RWPE2 (cell line): ENCODE data around the gene HNRNPAB.

Experiments used
- ATAC-seq: fragments of 200-7000 bp; cut with Tn5 transposase; 3 replicates; pipeline ENCODE4 v1.9.1; 2021; ENCODE audit warnings: low read depth
- DNase-seq: peaks from one replicate; pipeline ENCODE4 v3.0.0-alpha.2; 2020; ENCODE audit warnings: low spot score
- H3K27ac ChIP-seq: fragments of 450-650 bp; 2 replicates; pipeline ENCODE4 v1.5.1; 2017; ENCODE audit warnings: mild to moderate bottlenecking; ENCODE audit not compliant: poor library complexity, severe bottlenecking
- H3K27me3 ChIP-seq: fragments of 250-450 bp; sonication (Bioruptor Pico); 2 replicates; pipeline ENCODE4 v1.5.1; 2021; ENCODE audit warnings: mild to moderate bottlenecking, moderate library complexity; ENCODE audit not compliant: insufficient read depth, poor library complexity, severe bottlenecking
- H3K36me3 ChIP-seq: fragments of 250-450 bp; sonication (Bioruptor Pico); 2 replicates; pipeline ENCODE4 v1.5.1; 2020; ENCODE audit warnings: low read depth, mild to moderate bottlenecking, moderate library complexity
- H3K4me1 ChIP-seq: fragments of 250-450 bp; sonication (Bioruptor Pico); 2 replicates; pipeline ENCODE4 v1.5.1; 2021; ENCODE audit warnings: mild to moderate bottlenecking, moderate library complexity; ENCODE audit not compliant: insufficient read depth, poor library complexity, severe bottlenecking
- H3K4me3 ChIP-seq: fragments of 250-450 bp; sonication (Bioruptor Pico); 2 replicates; pipeline ENCODE4 v1.5.1; 2021; ENCODE audit warnings: mild to moderate bottlenecking, moderate library complexity; ENCODE audit not compliant: severe bottlenecking
- H3K9me3 ChIP-seq: fragments of 250-450 bp; sonication (Bioruptor Pico); 2 replicates; pipeline ENCODE4 v1.5.1; 2021; ENCODE audit warnings: mild to moderate bottlenecking, moderate library complexity; ENCODE audit not compliant: severe bottlenecking
- TF ChIP-seq, protein P1 (sequence below): fragments of 450-650 bp; IDR thresholded peaks from one replicate; pipeline ENCODE4 v1.5.1; 2017; ENCODE audit warnings: mild to moderate bottlenecking, moderate library complexity; ENCODE audit not compliant: poor library complexity, severe bottlenecking

Gene HNRNPAB

DNA sequence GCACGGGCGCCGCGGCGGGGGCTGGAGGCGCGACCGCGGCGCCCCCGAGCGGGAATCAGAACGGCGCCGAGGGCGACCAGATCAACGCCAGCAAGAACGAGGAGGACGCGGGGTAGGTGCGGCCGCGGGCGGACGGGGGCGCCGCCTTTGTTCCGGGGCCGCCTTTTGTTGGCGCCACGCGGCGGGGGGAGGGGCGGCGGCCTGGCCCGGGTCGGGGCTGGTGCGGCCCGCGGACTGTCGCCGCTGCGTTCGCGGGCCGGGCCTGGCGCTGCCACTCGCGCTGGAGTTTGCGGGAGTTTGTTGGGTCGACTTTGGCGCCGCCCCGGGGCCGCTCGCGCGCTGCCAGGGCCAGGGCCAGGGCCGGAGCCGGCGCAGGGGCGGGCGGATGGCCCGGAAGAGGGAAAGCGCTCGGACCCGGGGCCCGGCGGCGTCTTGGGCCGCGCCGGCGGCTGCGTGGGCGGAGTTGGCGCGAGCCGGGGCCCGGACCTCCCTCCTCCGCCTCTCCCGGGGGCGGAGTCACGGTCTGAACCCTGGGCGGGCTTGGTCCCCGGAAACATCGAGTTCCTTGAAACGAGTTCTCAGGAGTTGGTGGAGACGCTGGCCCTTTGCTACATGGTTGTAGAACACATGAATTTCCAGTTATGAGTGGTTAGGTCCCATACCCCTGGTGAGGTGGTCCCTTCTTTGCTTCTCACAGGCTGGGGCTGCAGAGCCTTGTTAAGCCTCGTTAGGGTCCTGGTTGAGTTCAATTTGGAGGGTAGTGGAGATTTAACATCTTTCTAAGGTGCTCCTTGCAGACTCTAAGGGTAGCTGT lies 809 bp downstream of the HNRNPAB start:
- Histone ChIP-seq H3K27me3 (no peaks in the 10 kb centered on the region), H3K4me1 (peaks cover 14% of the 10 kb centered on the region), H3K4me3 (peak overlapping the region; percentile 94), H3K36me3 (peaks cover 49% of the 10 kb centered on the region), H3K27ac (peak overlapping the region; percentile 85), H3K9me3 (no peaks in the 10 kb centered on the region)
- ATAC-seq (peak; percentile 47), DNase-seq (peak; percentile 83)
- TF ChIP-seq, protein P1, sequence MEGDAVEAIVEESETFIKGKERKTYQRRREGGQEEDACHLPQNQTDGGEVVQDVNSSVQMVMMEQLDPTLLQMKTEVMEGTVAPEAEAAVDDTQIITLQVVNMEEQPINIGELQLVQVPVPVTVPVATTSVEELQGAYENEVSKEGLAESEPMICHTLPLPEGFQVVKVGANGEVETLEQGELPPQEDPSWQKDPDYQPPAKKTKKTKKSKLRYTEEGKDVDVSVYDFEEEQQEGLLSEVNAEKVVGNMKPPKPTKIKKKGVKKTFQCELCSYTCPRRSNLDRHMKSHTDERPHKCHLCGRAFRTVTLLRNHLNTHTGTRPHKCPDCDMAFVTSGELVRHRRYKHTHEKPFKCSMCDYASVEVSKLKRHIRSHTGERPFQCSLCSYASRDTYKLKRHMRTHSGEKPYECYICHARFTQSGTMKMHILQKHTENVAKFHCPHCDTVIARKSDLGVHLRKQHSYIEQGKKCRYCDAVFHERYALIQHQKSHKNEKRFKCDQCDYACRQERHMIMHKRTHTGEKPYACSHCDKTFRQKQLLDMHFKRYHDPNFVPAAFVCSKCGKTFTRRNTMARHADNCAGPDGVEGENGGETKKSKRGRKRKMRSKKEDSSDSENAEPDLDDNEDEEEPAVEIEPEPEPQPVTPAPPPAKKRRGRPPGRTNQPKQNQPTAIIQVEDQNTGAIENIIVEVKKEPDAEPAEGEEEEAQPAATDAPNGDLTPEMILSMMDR, result peak; percentile 16

DNA sequence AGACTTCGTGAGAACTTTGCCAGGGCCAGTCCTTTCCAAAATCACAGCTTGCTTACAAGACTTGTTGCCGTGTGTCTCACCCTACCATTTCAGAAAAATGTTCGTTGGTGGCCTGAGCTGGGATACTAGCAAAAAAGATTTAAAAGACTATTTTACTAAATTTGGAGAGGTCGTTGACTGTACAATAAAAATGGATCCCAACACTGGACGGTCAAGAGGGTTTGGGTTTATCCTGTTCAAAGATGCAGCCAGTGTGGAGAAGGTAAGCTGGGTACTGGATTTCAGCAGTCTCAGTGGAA lies 1.4 kb downstream of the HNRNPAB start:
- peaks cover 9% of the 10 kb centered on the region for H3K4me1 ChIP-seq
- H3K36me3 ChIP-seq, result peaks cover 54% of the 10 kb centered on the region
- TF ChIP-seq, protein P1, result no peak
- peak overlapping the region; percentile 85 for H3K27ac ChIP-seq
- ATAC-seq (no peak), DNase-seq (no peak)
- peak overlapping the region; percentile 94 for H3K4me3 ChIP-seq
- no peaks in the 10 kb centered on the region for H3K27me3 ChIP-seq
- no peaks in the 10 kb centered on the region for H3K9me3 ChIP-seq

DNA sequence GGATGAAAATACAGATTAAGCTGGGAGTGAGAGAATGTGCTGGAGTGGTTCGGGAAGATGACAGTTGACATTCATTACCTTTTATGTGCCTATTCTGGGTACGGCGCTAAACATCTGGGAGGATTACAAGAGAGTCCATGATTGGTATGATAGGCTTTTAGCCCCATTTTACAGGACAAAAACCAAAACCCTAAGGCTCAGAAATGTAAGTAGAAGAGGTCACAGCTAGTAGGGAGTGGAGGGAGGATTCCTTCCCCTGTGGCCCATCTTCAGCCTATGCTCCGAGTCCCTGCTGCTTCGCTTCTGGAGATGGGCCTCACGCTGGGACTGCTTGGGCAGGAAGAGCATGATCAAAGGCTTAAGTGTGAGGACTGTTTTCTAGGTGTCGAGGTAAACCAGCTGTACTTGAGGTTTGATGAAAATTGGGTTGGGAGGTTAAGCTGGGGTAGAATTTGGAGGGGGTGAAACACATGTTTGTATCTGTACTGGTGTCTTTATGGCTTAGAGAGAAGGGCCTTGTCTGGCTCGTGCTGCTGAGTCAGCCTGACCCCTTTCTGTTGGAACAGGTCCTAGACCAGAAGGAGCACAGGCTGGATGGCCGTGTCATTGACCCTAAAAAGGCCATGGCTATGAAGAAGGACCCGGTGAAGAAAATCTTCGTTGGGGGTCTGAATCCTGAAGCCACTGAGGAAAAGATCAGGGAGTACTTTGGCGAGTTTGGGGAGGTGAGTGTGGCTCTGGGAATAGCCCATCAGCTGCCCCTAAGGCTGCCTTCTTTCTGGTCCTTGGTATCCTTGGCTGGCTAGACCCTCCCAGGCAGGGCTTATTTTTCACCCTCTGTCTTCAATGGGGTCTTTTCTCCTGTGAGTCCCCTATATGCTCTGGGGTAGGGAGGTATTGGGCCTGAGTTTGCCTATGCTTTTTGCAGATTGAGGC lies 2.1 kb downstream of the HNRNPAB start:
- no peak for ATAC-seq
- Histone ChIP-seq H3K36me3 (peaks cover 61% of the 10 kb centered on the region), H3K4me1 (peaks cover 9% of the 10 kb centered on the region), H3K4me3 (peak overlapping the region; percentile 94), H3K27ac (peak overlapping the region; percentile 85), H3K27me3 (no peaks in the 10 kb centered on the region), H3K9me3 (no peaks in the 10 kb centered on the region)
- peak; percentile 27 for DNase-seq
- TF ChIP-seq, protein P1, result no peak

DNA sequence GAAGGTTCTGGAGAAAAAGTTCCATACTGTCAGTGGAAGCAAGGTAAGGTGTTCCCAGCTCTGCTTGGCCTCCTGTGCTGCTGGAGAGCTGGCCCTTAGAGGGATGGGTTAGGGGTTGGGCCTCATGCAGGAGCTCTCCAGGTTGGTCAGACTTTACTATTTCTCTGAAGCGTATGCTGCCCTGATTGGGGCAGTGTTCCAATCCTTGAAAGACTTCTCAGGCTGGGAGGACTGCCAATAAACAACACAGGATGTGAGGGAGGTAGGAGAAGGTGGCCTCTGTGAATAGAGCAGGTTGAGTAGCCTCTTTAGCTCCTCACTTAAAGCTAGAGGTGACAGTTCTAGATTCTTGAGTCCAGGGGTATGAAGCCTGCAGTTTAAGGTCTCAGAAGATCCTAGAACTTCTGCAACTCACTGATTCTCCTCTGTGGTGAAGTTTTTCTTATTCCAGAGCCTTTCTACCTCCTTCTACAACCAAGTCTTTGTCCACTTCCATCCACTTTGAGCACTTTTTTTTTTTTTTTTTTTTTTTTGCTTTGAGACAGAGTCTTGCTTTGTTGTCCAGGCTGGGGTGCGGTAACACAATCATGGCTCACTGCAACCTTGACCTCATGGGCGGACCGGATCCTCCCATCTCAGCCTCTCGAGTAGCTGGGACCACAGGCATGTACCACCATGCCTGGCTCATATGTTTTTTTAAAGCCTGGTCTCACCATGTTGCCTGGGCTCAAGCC lies 3.0 kb downstream of the HNRNPAB start:
- Histone ChIP-seq H3K27me3 (no peaks in the 10 kb centered on the region), H3K27ac (peak overlapping the region; percentile 85), H3K9me3 (no peaks in the 10 kb centered on the region), H3K4me3 (no peak overlapping the region), H3K4me1 (peaks cover 9% of the 10 kb centered on the region), H3K36me3 (peaks cover 71% of the 10 kb centered on the region)
- TF ChIP-seq, protein P1, result no peak
- ATAC-seq (peak; percentile 6; the same call in 2 of the 3 replicates), DNase-seq (peak; percentile 36)
